EH (cell line): ENCODE data around the gene TMEM235.
"Not testable (repeated sequence)": the region's sequence is repeated elsewhere in the genome, so short reads cannot be mapped to it uniquely, and the experiment has no call there.

Source experiments
- DNase-seq: peaks from one replicate; pipeline ENCODE4 v3.0.0-alpha.2; 2015; ENCODE audit warnings: low read depth

Gene TMEM235

GRCh38 chr17:78238823-78239488, 7.5 kb downstream of the TMEM235 start:
- no peak for DNase-seq

GRCh38 chr17:78239489-78239931, 8.1 kb downstream of the TMEM235 start:
- no peak for DNase-seq

- no peak for DNase-seq
Measured at GRCh38 chr17:78240012-78240655, 8.7 kb downstream of the TMEM235 start.

- DNase-seq, result no peak
Measured at GRCh38 chr17:78240839-78241238, 9.4 kb downstream of the TMEM235 start.

GRCh38 chr17:78241277-78242023, 10.0 kb downstream of the TMEM235 start:
- peak; percentile 68 for DNase-seq

- peak; percentile 40 for DNase-seq
Measured at GRCh38 chr17:78242024-78242742, 10.8 kb downstream of the TMEM235 start.

DNA sequence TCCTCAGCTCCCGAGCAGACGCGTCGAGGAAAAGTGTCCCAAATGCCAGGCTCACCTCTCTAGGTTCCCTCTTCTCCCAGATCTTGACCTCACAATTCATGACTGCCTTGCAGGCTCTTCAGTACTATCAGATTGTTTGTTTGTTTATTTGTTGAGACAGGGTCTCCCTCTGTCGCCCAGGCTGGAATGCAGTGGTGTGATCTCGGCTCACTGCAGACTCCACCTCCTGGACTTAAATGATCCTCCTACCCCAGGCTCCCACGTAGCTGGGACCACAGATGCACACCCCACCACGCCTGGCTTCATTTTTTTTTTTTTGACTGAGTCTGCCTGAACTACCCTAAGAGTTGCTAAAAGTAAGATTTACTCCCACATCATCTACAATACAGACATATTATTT, 15.9 kb downstream of the TMEM235 start:
- no peak for DNase-seq

GRCh38 chr17:78248051-78248914, 16.9 kb downstream of the TMEM235 start:
- DNase-seq, result no peak

GRCh38 chr17:78249074-78249817, 17.8 kb downstream of the TMEM235 start:
- DNase-seq, result no peak

DNA sequence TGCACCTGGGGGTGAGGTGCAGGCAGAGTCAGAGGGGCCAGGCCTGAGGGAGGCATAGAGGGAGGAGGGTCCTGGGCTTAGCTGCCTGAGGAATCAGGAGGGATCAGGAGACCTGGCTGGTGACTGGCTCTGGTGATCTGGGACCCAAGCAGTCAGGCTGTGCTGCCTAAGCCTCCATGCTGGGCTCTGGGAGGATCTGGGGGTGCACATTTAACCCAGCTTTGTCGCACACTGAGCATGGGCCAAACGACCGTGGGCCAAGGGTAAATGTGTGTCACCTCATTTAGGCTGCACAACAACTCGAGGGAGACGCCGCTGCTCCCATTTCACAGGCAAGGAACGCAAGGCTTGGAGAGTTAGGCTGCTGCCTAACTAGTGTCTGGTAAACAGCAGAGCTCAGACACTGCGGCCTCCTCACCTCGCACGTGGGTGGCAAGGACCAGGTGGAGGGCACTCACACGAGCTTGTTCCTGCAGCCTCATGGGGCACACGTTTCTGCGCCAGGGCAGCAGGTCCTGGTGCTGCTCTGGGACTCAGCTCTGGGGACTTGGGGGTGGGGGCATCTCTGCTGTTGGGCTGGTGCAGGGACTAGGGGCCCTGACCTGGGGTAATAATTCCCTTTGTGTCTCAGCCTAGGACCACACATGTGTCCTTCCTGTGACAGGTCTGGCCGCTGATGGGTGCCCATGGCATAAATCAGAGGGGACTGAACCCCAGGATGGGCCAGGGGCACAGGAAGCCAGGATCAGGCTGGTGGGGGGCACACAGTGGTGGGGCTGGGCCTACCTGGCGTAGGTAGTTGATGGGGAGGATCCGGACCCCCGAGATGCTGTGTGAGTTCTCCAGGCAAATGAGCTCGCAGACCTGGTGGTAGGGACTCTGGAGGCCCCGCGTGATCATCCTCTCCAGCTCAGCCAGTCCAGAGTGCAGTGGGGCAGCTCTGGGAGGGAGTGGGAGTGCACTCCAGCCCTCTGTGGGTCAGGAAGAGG, 18.7 kb downstream of the TMEM235 start:
- DNase-seq, result no peak

DNA sequence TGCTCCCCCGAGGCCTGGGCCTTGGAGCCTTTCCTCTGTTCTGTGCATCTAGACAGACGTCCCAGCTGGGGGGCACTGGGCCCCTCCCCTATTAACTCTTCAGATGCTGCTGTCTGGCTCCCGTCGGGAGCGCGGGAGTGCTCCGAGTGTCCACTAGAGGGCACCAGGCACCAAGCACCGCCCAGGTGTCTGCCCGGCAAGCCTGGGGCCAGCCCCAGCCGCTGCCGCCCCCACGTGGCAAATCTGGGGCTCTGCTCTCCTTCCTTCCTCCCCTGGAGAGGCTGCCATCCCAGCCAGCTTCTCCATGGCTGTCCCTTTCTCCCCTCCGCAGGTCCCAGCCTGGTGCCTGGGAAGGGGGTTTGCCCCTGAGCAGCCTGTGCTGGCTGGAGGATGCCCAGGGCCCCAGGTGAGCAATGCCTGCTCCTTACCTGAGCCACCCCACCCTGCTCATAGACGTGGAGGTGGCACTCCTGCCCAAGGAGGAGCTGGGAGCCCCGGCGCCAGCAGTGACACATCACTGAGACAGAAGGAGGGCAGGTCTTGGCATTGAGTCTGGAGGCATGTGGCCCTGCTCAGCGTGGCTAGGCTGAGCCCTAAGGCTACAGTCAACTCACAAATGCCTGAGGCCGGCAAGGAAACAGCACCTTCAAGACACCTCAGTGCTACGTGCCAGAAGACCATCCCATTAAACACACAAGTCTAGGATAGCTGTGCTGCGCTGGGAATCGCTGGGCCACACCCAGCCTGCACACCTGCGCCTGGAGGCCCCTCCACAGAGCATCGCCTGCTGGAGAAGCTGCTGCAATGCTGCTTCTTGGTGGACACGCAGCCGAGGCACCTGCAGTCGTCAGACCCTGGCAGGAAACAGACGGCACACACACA, 19.7 kb downstream of the TMEM235 start:
- peak; percentile 86 for DNase-seq

- DNase-seq, result no peak
Measured at GRCh38 chr17:78251773-78252103, 20.3 kb downstream of the TMEM235 start.

DNA sequence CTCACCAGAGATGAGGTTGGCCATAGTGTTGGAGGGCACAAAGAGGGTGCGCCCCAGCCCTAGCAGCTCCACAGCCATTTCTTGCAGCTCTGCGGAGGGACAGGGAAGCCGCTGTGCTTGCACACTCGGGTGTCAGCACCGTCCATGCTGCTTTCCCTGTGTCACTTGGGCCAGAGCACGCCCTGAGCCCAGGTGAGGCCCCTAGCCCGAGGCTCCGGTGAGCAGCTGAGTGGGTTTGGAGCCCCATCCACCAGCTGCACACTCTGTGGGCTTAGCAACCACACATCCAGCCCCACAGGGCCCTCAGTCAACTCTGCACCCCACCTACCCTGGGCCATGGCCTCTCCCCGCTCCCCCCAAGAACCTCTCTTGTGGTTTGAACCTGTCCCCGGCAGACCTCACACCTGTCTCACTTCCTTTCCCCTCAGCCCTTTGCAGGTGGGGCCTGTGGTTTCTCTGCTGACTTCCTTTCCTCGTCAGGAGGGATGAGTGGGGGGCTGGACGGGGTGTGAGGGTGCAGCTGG, 20.7 kb downstream of the TMEM235 start:
- DNase-seq, result no peak

DNA sequence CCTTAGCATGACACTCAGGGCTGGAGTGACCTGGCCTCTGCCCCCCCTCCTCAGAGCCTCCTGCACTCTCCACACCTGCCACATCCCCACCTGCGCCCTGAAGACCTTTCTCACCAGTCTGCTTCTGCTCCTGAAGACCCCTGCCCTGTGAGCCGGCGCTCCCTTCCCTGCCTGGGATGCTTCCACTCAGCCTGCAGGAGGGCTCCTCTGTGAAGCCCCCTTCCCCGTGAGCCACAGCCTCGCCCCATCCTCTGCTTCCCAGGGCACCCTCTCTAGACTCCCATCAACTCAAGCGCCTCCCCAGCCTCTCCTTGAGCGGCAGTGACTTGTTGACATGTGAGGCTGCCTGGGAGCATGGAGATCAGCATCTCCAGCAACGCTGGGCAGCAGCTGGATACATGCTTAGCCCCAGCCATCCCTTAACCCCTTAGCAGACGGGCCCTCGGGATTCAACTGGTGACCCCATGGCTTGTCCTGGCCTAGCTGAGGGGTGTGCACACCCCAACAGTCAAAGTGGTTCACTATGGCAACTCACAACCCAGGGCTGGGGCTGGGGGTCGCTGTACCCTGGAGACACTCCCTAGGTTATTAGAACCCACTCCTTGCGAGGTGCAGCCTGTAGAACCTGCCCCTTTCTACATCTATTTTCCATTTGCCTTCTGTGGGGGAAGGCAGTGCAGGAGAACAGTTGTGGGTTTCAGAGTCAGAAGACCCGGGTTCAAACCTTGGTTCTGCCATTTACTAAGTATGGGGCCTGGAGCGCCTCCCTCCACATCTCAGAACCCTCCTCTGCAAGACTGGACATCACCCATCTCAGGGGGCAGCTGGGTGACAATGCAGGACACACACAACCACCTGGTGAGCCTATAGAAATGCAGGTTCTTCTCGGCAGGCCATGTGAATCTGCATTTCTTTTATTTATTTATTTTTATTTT, 21.5 kb downstream of the TMEM235 start:
- no peak for DNase-seq

DNA sequence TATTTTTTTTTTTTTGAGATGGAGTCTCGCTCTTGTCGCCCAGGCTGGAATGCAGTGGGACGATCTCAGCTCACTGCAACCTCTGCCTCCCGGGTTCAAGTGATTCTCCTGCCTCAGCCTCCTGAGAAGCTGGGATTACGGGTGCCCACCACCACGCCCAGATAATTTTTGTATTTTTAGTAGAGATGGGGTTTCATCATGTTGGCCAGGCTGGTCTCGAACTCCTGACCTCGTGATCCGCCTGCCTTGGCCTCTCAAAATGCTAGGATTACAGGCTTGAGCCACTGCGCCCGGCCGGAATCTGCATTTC, 22.2 kb downstream of the TMEM235 start:
- not testable (repeated sequence) for DNase-seq

GRCh38 chr17:78253946-78254672, 22.7 kb downstream of the TMEM235 start:
- peak; percentile 80 for DNase-seq
